K562 (cell line): ENCODE data around the gene RNF113B. TPM values are rescaled to one million over a fixed set of nuclear protein-coding genes. Genes with fewer than 3 reads are reported as not detected.

Source experiments
- ATAC-seq: fragments of 200-7000 bp; cut with Tn5 transposase; 3 replicates; pipeline ENCODE4 v1.9.1; 2020; ENCODE audit warnings: moderate library complexity
- BruUV-seq: library from RNA; stranded (reverse); fragments of 400-500 nt; replicated peaks from 2 replicates; lab custom pipeline; 2021; lab: Mats Ljungman, UMichigan
- CTCF ChIA-PET: fragments of 300-600 bp; formaldehyde crosslinking; extraction: SDS; loops from one replicate; lab custom pipeline; 2021; ENCODE audit warnings: low intra/inter-chr PET ratio; lab: Yijun Ruan, JAX
- POLR2A ChIA-PET: fragments of 300-600, 350-650 bp; sonication (Branson Sonifier 250); formaldehyde crosslinking; extraction: SDS; loops from one replicate; lab custom pipeline; 2021; ENCODE audit warnings: antibody characterized with exemption, inconsistent platforms; lab: Yijun Ruan, JAX
- DNase-seq, 4 experiments: peaks; one replicate each; pipeline versions ENCODE4 v3.0.0 to v3.0.0-alpha.2; 2011 to 2018; ENCODE audit warnings: low spot score in 3 of 4, mixed read lengths in 3 of 4; ENCODE audit errors: extremely low read depth in 1 of 4
- FAIRE-seq: peaks from 2 replicates; lab custom pipeline; 2011; peaks lifted over from hg19 to GRCh38; lab: Jason Lieb, UNC
- H2AFZ ChIP-seq: 2 replicates; pipeline ENCODE4 v1.6.0; 2011; ENCODE audit warnings: low read depth, low read length, control low read depth, inconsistent platforms
- H3K27ac ChIP-seq: fragments of 200-600 bp; 3 replicates; pipeline ENCODE4 v1.8.0; 2011; ENCODE audit warnings: low read depth, mild to moderate bottlenecking, control low read depth, inconsistent platforms, low read length, moderate library complexity, mixed read lengths; ENCODE audit errors: extremely low read depth
- H3K27me3 ChIP-seq, 2 experiments: fragments of 300-600 bp in 1 of 2; 2 replicates in 1 of 2; 3 replicates in 1 of 2; pipeline versions ENCODE4 v1.6.0 to v1.8.0; 2011; ENCODE audit warnings: inconsistent platforms in 2 of 2, low read length in 2 of 2, mild to moderate bottlenecking in 1 of 2, mixed read lengths in 1 of 2, moderate library complexity in 1 of 2; ENCODE audit not compliant: control insufficient read depth in 2 of 2, insufficient read depth in 2 of 2
- H3K36me3 ChIP-seq: fragments of 300-600 bp; 3 replicates; pipeline ENCODE4 v1.8.0; 2011; ENCODE audit warnings: mild to moderate bottlenecking, low read length, inconsistent platforms; ENCODE audit not compliant: control insufficient read depth, insufficient read depth
- H3K4me1 ChIP-seq, 2 experiments: fragments of 200-600 bp in 1 of 2; replicated peaks in 1 of 2; 2 replicates in 1 of 2; 3 replicates in 1 of 2; pipeline versions ENCODE4 v1.5.1 to v1.8.0; 2011; ENCODE audit warnings: inconsistent platforms in 2 of 2, low read length in 2 of 2, mild to moderate bottlenecking in 1 of 2, mixed read lengths in 1 of 2, moderate library complexity in 1 of 2; ENCODE audit not compliant: control insufficient read depth in 2 of 2, insufficient read depth in 2 of 2
- H3K4me2 ChIP-seq: 2 replicates; pipeline ENCODE4 v1.6.1; 2011; ENCODE audit warnings: low read length, control low read depth, inconsistent platforms, mixed read lengths; ENCODE audit not compliant: insufficient read depth
- H3K4me3 ChIP-seq: fragments of 200-600 bp; sonication (generic), shearing (Covaris generic); 2 replicates; pipeline ENCODE4 v1.5.1; 2016; ENCODE audit warnings: control low read depth, inconsistent platforms
- H3K79me2 ChIP-seq: fragments of 200-600 bp; 3 replicates; pipeline ENCODE4 v1.8.0; 2011; ENCODE audit warnings: low read length, inconsistent platforms; ENCODE audit not compliant: control insufficient read depth, insufficient read depth
- H3K9ac ChIP-seq, 2 experiments: 2 replicates each; pipeline versions ENCODE4 v1.6.0 to v1.6.1; 2011; ENCODE audit warnings: low read depth in 2 of 2, low read length in 2 of 2, control low read depth in 1 of 2, inconsistent platforms in 1 of 2, mild to moderate bottlenecking in 1 of 2, mixed read lengths in 1 of 2; ENCODE audit not compliant: insufficient read depth in 1 of 2
- H3K9me1 ChIP-seq: one replicate; pipeline ENCODE4 v1.6.0; 2011; ENCODE audit warnings: inconsistent platforms, mild to moderate bottlenecking, low read length, moderate library complexity; ENCODE audit not compliant: control insufficient read depth, insufficient read depth
- H3K9me3 ChIP-seq: replicated peaks from 2 replicates; pipeline ENCODE4 v1.5.1; 2011; ENCODE audit warnings: low read depth, low read length, inconsistent platforms; ENCODE audit not compliant: control insufficient read depth, insufficient read depth
- H4K20me1 ChIP-seq: replicated peaks from 2 replicates; pipeline ENCODE4 v1.6.1; 2011; ENCODE audit warnings: low read length, inconsistent platforms, mixed read lengths; ENCODE audit not compliant: control insufficient read depth, insufficient read depth
- ARID2 ChIP-seq: fragments of 450-650 bp; IDR thresholded peaks from 2 replicates; pipeline ENCODE4 v1.6.1; 2017; ENCODE audit warnings: antibody characterized with exemption, mild to moderate bottlenecking
- CTCF ChIP-seq, 3 experiments: IDR thresholded peaks in 2 of 3; conservative IDR thresholded peaks in 1 of 3; 2 replicates each; pipeline ENCODE4 v1.5.1; 2011 to 2012; ENCODE audit warnings: low read length in 3 of 3, mild to moderate bottlenecking in 3 of 3, control low read depth in 2 of 3, improper control_type of control experiment in 1 of 3, inconsistent platforms in 1 of 3, low read depth in 1 of 3, mixed read lengths in 1 of 3, moderate library complexity in 1 of 3; ENCODE audit not compliant: insufficient read depth in 2 of 3
- E2F1 ChIP-seq: sonication (generic); formaldehyde crosslinking; IDR thresholded peaks from 2 replicates; pipeline ENCODE4 v1.8.1; 2023; ENCODE audit warnings: mild to moderate bottlenecking, missing genetic modification reagents, moderate library complexity
- HES1 ChIP-seq: fragments of 450-650 bp; IDR thresholded peaks from 2 replicates; pipeline ENCODE4 v1.6.1; 2016; ENCODE audit warnings: low read depth, mild to moderate bottlenecking, moderate library complexity
- KLF1 ChIP-seq: fragments of 450-650 bp; IDR thresholded peaks from 2 replicates; pipeline ENCODE4 v1.6.1; 2016; ENCODE audit warnings: missing genetic modification characterization, missing compliant biosample characterization
- MCM7 ChIP-seq, 2 experiments: fragments of 450-650 bp; IDR thresholded peaks; 2 replicates each; pipeline ENCODE4 v1.6.1; 2016 to 2018
- PBX2 ChIP-seq, 2 experiments: IDR thresholded peaks in 1 of 2; conservative IDR thresholded peaks in 1 of 2; 2 replicates each; pipeline ENCODE4 v1.6.1; 2016; ENCODE audit warnings: low read depth in 2 of 2, mild to moderate bottlenecking in 1 of 2, missing compliant biosample characterization in 1 of 2, missing genetic modification characterization in 1 of 2, moderate library complexity in 1 of 2
- SIX5 ChIP-seq, 2 experiments: IDR thresholded peaks; 2 replicates each; pipeline ENCODE4 v1.6.1; 2011; ENCODE audit warnings: low read length in 2 of 2, borderline replicate concordance in 1 of 2, low read depth in 1 of 2, mild to moderate bottlenecking in 1 of 2, moderate library complexity in 1 of 2; ENCODE audit not compliant: insufficient read depth in 1 of 2
- TFAM ChIP-seq: fragments of 250-450 bp; sonication (Bioruptor Pico); conservative IDR thresholded peaks from 2 replicates; pipeline ENCODE4 v1.5.0; 2021; ENCODE audit warnings: mild to moderate bottlenecking, moderate library complexity
- ZBTB34 ChIP-seq: fragments of 250-450 bp; sonication (Bioruptor Pico); IDR thresholded peaks from 2 replicates; pipeline ENCODE4 v1.8.0; 2021; ENCODE audit warnings: mild to moderate bottlenecking, moderate library complexity
- ZFPM2 ChIP-seq: fragments of 250-450 bp; sonication (Bioruptor Pico); IDR thresholded peaks from 2 replicates; pipeline ENCODE4 v1.5.1; 2022; ENCODE audit warnings: mild to moderate bottlenecking
- ZNF146 ChIP-seq: IDR thresholded peaks from one replicate; pipeline ENCODE4 v1.6.1; 2018; ENCODE audit warnings: missing compliant biosample characterization; ENCODE audit not compliant: unreplicated experiment
- WGBS: fragments of 100-300 bp; shearing (Covaris generic); methylation state at CpG from one replicate; pipeline ENCODE4 v1.1.6; 2016; ENCODE audit warnings: low coverage, mixed read lengths; ENCODE audit not compliant: insufficient coverage; ENCODE audit errors: missing lambda C conversion rate; 5-methylcytosine and 5-hydroxymethylcytosine counted together
- in situ Hi-C: fragments of 300-500 bp; cut with MboI; formaldehyde crosslinking; loops from 4 replicates; pipeline ENCODE4 v1.15.0; 2018; ENCODE audit warnings: inconsistent platforms, mixed read lengths
- intact Hi-C: fragments of 100-400 bp; cut with micrococcal nuclease; formaldehyde crosslinking; loops from 2 replicates; pipeline ENCODE4 v1.14.2; 2022
- polyA plus RNA-seq, 8 experiments: library from polyadenylated mRNA; depleted of rRNA in 4 of 8; stranded (reverse) in 5 of 8; unstranded in 3 of 8; fragments of >200 nt; fragmentation: Nextera tagmentation in 2 of 8; fragmentation: Illumina TruSeq in 1 of 8; extraction: Ambion mirVana in 2 of 8; extraction: Trizol in 1 of 8; gene quantifications; 2 replicates each; pipeline versions ENCODE4 v1.2.1 to v1.2.3, GENCODE V29; 2011 to 2014; ENCODE audit warnings: inconsistent platforms in 1 of 8, missing spikeins in 1 of 8
- total RNA-seq, 7 experiments: library from RNA; depleted of rRNA in 6 of 7; stranded (reverse); fragments of >200 nt in 6 of 7; fragmentation: Illumina TruSeq in 2 of 7; extraction: Trizol in 2 of 7; gene quantifications; 2 replicates each; pipeline versions ENCODE4 v1.2.1 to v1.2.3, GENCODE V29; 2011 to 2021; ENCODE audit warnings: low replicate concordance in 1 of 7

The RNF113B gene
- total and polyA plus RNA-seq, 9 of the 15 experiments (the other 6 are each of a cell fraction or from before 2014, with no cell fraction given): 0.09 TPM; not detected in 8

- Histone ChIP-seq H2AFZ (no peak overlapping the region), H3K4me3 (no peak overlapping the region), H3K9me1 (no peaks in the 10 kb centered on the region), H3K27me3 (peaks cover 11 to 32% of the 10 kb centered on the region in 2 experiments), H3K4me2 (no peak overlapping the region), H4K20me1 (no peaks in the 10 kb centered on the region), H3K4me1 (peaks cover 0 to 8% of the 10 kb centered on the region in 2 experiments; a peak in 2 of 5 replicates), H3K36me3 (no peaks in the 10 kb centered on the region), H3K79me2 (no peaks in the 10 kb centered on the region), H3K27ac (no peak overlapping the region), H3K9me3 (no peaks in the 10 kb centered on the region), H3K9ac (no peak overlapping the region)
- FAIRE-seq (no peak), ATAC-seq (no peak), DNase-seq (no peak)
- 2% methylated on average over 6 of the region's 7 CpGs for WGBS
- no TSS peak for BruUV-seq
- ChIA-PET POLR2A (no interaction called here), CTCF (no interaction called here)
- in situ Hi-C loops: no loop called here
- intact Hi-C loops: no loop called here
- no peak for TF ChIP-seq ARID2
- no peak for TF ChIP-seq ZNF146 (CRISPR knock-in tag)
- TF ChIP-seq ZBTB34 (CRISPR knock-in tag): no peak
- no peak for TF ChIP-seq SIX5 (IDR thresholded peaks at IDR 0.05; ENCODE audit: borderline replicate concordance in 1 of 2, insufficient read depth in 1 of 2, low read depth in 1 of 2, low read length in 2 of 2)
- TF ChIP-seq ZFPM2 (CRISPR knock-in tag): no peak
- TF ChIP-seq TFAM (CRISPR knock-in tag): no peak
- no peak for TF ChIP-seq CTCF (IDR thresholded peaks at IDR 0.05 in 2 of 3, conservative IDR thresholded peaks at IDR 0.05 in 1 of 3; ENCODE audit: insufficient read depth in 2 of 3, low read depth in 1 of 3, low read length in 3 of 3)
- TF ChIP-seq E2F1 (CRISPR knock-in tag): no peak
- TF ChIP-seq MCM7 (IDR thresholded peaks at IDR 0.05): no peak
- TF ChIP-seq PBX2 (CRISPR knock-in tag; IDR thresholded peaks at IDR 0.05; ENCODE audit: low read depth): no peak
- TF ChIP-seq PBX2 (tag; conservative IDR thresholded peaks at IDR 0.05; ENCODE audit: low read depth): no peak
- TF ChIP-seq KLF1 (tag): no peak
- no peak for TF ChIP-seq HES1
Observed at GRCh38 chr13:98172590-98173422, 4.3 kb downstream of the RNF113B start.
